Fibroblast of the aortic adventitia (primary cell): ENCODE measurements around the gene TTC5. TPM values are rescaled to one million over a fixed set of nuclear protein-coding genes. Genes with fewer than 3 reads are reported as not detected.
A peak's percentile ranks its signal among the peaks of the same experiment; 100 is the strongest.
"Not testable (repeated sequence)": the region's sequence is repeated elsewhere in the genome, so short reads cannot be mapped to it uniquely, and the experiment has no call there.

Experiments used
- DNase-seq: peaks from one replicate; pipeline ENCODE4 v3.0.0-alpha.2; 2010; ENCODE audit warnings: low read depth
- H3K4me3 ChIP-seq: 2 replicates; pipeline ENCODE4 v1.5.1; 2011; ENCODE audit warnings: low read depth, mild to moderate bottlenecking, control low read depth, low read length, moderate library complexity
- total RNA-seq: library from RNA; depleted of rRNA; stranded (reverse); fragments of >200 nt; gene quantifications from 2 replicates; pipeline ENCODE4 v1.2.3, GENCODE V29; 2012; ENCODE audit warnings: low replicate concordance
- TF ChIP-seq, protein P1 (sequence below): IDR thresholded peaks from 2 replicates; pipeline ENCODE4 v1.5.1; 2011; ENCODE audit warnings: mild to moderate bottlenecking, low read length, control low read depth, inconsistent platforms; ENCODE audit not compliant: insufficient read depth

Gene TTC5
- total RNA-seq, 1 donor, result 16.6 TPM

DNA sequence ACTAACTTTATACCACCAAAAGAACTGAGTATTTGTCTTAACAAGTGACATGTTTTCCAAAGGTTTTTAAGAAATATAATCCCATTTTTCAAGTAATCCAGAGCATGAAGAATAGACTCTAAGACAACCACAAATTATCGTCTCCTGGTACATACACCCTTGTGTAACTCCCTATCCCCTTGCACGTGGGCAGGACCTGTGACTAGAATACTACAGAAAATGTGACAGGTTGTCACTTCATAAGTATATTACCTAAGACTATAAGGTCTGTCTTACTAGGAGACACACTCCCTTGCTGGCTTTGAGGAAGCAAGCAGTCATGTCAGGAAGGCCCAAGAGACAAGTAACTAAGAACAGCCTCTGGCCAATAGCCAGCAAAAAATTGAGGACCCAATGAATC lies 8.3 kb upstream of the TTC5 start:
- TF ChIP-seq, protein P1, sequence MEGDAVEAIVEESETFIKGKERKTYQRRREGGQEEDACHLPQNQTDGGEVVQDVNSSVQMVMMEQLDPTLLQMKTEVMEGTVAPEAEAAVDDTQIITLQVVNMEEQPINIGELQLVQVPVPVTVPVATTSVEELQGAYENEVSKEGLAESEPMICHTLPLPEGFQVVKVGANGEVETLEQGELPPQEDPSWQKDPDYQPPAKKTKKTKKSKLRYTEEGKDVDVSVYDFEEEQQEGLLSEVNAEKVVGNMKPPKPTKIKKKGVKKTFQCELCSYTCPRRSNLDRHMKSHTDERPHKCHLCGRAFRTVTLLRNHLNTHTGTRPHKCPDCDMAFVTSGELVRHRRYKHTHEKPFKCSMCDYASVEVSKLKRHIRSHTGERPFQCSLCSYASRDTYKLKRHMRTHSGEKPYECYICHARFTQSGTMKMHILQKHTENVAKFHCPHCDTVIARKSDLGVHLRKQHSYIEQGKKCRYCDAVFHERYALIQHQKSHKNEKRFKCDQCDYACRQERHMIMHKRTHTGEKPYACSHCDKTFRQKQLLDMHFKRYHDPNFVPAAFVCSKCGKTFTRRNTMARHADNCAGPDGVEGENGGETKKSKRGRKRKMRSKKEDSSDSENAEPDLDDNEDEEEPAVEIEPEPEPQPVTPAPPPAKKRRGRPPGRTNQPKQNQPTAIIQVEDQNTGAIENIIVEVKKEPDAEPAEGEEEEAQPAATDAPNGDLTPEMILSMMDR, result no peak
- no peak for DNase-seq
- H3K4me3 ChIP-seq, result no peak overlapping the region

DNA sequence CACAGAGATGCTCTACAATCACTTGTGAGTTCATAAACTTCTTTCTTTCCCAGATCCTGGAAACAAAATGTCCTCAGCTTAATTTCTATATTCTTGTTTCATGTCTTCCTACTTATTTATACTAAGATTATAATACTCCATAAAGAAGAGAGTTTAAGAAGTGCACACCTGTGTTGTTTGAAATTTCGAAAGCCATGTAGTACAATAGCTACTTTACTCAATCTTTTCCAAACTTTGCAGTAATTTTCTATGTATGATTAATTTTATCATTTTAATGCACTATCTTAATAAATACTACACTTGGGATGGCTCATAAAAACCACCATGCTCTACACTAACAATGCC lies 300 bp upstream of the TTC5 start:
- TF ChIP-seq, protein P1, result no peak
- no peak overlapping the region for H3K4me3 ChIP-seq
- DNase-seq, result no peak

DNA sequence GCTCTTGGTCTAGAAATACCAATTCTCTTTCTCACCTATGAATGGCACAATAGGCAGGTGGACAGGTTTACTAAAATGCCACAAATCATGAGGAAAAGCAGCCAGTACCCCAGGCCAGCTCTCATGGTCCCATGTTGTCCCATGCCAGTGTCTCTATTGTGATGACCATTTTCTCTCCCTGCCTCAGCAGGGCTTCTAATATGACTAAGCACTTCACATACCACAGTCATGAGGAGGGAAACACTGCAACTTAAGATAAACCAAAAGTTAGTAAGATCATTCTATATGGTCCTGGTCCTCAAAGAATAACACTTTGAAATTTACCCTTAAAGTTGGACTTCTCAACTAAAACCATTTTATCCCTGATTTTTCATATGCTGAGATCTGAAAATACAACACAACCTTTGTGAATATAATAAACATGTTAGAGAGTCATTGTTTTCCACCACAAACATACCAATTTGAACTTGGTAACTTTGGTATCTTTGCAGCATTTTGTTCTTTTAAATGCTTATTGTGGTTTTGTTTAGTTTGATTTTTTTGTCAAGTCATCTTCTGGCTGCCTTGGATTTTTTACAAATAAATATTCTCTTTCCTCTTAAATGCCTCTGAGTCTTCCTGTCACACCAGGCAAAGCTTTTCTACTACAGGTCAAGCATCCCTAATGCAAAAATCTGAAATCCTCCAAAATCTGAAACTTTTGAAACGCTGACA lies 3.6 kb downstream of the TTC5 start:
- peak; percentile 25 for DNase-seq
- H3K4me3 ChIP-seq, result no peak overlapping the region
- TF ChIP-seq, protein P1, result no peak

DNA sequence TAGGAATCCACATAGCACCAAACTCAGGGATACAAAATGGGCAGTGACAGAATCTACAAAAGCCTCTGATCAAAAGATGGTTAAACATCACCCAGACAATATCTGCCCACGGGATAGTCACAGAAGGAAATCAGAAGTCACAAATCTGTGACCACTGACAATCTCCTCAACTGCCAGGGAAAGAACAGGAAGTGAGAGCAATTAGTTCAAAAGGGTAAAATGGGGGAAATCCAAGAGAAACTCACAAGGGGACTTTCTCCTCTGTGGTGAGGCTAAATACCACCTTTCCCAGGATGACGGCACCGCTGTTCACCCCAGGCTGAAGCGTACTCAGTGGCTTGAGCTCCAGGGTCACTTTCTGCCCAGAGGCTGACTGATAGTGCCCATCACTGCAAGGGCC lies 10.7 kb downstream of the TTC5 start:
- DNase-seq, result no peak
- H3K4me3 ChIP-seq, result no peak overlapping the region
- TF ChIP-seq, protein P1, result no peak

DNA sequence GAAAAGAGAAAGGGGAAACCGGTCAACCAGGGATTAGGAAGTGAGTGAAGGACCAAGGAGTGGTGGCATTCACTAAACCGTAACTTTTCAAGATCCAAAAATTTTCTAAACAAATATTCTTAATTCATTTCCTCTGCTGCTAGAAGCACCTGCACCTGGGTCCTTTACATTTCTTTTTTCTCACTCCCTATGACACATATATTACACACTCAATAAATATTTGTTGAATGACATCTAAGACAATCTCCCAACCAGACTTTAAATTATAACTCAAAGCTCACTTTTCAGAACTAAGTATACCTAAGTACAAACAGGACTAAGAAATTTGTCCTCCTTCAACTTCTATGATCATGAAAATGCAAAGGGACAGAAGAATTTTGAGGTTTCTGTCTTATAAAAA lies 11.1 kb downstream of the TTC5 start:
- H3K4me3 ChIP-seq, result no peak overlapping the region
- DNase-seq, result no peak
- TF ChIP-seq, protein P1, result no peak

DNA sequence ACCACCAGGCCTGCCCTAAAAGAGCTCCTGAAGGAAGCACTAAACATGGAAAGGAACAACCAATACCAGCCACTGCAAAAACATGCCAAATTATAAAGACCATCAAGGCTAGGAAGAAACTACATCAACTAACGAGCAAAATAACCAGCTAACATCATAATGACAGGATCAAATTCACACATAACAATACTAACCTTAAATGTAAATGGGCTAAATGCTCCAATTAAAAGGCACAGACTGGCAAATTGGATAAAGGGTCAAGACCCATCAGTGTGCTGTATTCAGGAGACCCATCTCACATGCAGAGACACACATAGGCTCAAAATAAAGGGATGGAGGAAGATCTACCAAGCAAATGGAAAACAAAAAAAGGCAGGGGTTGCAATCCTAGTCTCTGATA lies 23.8 kb downstream of the TTC5 start:
- DNase-seq, H3K4me3 ChIP-seq: not testable (repeated sequence)

DNA sequence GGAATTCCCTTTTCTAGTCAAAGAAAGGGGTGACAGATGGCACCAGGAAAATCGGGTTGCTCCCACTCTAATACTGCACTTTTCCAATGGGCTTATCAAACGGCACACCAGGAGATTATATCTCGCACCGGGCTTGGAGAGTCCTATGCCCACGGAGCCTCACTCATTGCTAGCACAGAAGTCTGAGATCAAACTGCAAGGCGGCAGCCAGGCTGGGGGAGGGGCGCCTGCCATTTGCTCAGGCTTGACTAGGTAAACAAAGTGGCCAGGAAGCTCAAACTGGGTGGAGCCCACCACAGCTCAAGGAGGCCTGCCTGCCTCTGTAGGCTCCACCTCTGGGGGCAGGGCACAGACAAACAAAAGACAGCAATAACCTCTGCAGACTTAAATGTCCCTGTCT lies 25.5 kb downstream of the TTC5 start:
- DNase-seq, H3K4me3 ChIP-seq: not testable (repeated sequence)

DNA sequence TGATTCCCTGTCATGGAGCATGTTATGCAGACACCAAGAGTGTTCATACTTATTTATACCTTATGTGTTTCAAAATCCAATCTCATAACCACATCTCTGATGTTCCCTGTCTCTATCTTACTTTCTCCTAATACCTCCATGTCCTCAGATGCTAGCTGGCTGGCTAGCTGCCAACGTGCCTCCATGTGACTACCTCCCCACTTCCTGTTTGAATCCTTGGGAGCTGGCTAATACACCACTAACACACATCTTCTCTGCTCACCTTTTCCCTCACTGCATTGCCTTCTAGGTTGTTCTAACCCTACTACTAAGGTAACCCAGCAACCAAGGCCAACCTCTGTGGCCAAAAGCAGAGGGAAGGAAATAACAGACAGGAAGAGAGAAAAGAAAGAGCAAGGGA lies 27.3 kb downstream of the TTC5 start:
- TF ChIP-seq, protein P1, result no peak
- peak; percentile 4 for DNase-seq
- no peak overlapping the region for H3K4me3 ChIP-seq
